Left colon (tissue), 2 donors: ENCODE results near the gene ZFYVE28. TPM values are rescaled to one million over a fixed set of nuclear protein-coding genes. Genes with fewer than 3 reads are reported as not detected.
"Not testable (repeated sequence)": the region's sequence is repeated elsewhere in the genome, so short reads cannot be mapped to it uniquely, and the experiment has no call there.

Source experiments
- ATAC-seq: fragments of 200-7000 bp; cut with Tn5 transposase; one replicate; pipeline ENCODE4 v1.9.1; 2020; ENCODE audit warnings: mild to moderate bottlenecking, moderate library complexity
- DNase-seq, 2 donors: peaks; one replicate each; pipeline ENCODE4 v3.0.0-alpha.2; 2020
- intact Hi-C, 2 donors: fragments of 100-400 bp; cut with DNase I in 1 of 2; cut with micrococcal nuclease in 1 of 2; formaldehyde crosslinking; loops; one replicate each; pipeline versions ENCODE4 v1.11.2 to v1.14.0; 2022; cut with DNase I, micrococcal nuclease
- long read RNA-seq: library from polyadenylated mRNA; unstranded; transcript quantifications from one replicate; pipeline ENCODE4 v2.0.0, GENCODE V29; 2021
- total RNA-seq, 2 donors: library from RNA; stranded (reverse); fragmentation: NEBNext Ultra II Directional; extraction: Animal tissue kit (Norgen Biotek cat#: 25700); gene quantifications; one replicate each; pipeline ENCODE4 v1.2.1, GENCODE V29; 2021
- donor health status: DM: no; HTN: no; CAD: no.
- donor health status: DM: yes; HTN: yes; CAD: no.

ZFYVE28 gene
- 10 to 100 TPM; 31.9 to 48.7 TPM for total RNA-seq
- long read RNA-seq, full-length matches to known transcripts, result 3 of 48 reads
- long read RNA-seq, partial matches to known transcripts, result 16 of 48 reads
- long read RNA-seq, other reads (novel, unspliced or antisense), result 29 of 48 reads

DNA sequence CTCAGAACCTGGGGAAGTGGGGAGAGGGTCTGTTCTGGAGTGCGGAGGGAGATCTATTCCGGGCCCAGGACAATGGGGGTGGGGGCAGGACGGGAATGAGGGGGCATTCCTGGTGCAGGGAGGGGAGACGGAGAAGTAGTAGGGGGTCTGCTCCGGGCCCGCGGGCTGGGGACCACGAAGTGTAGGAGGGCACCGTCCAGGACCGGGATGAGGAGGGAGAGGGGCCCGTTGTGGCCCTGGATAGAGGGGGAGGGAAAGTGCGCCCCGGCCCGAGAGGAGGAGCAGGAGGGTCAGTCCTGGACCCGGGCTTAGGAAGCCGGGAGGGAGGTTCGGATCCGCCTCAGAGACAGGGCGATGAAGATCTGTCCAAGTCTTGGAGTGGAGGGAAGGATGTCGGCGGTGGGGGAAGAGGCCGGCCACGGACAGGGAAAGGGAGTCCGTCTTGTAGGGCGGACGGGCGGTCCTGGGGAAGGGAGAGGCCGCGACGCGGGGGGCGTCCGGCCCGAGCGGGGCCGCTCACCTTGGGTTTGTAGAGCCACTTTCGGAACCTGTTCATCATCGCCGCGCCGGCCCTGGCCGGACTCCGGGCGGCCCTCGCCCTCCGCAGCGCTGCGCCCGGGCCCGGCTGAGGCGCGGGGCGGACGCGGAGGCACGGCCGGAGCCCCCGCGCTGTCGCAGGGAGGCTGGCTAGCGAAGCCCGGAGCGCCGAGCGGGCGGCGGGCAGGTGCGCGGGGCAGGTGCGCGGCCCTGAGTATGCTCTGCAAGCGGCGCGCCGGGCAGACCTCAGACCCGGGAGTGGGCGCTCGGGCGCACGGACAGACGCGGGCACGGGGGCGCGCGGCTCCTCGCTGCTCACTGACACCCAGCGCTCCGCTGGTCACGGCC, at the start of gene ZFYVE28:
Gene ZFYVE28, minus strand, starts transcription at position 881 of the 885 bp plus-strand sequence. Its CDS starts 322 bp downstream, at position 559.
- intact Hi-C loops, result no loop called here
- DNase-seq (peak in 1 of 2 donors; percentile 49), ATAC-seq (no peak)

DNA sequence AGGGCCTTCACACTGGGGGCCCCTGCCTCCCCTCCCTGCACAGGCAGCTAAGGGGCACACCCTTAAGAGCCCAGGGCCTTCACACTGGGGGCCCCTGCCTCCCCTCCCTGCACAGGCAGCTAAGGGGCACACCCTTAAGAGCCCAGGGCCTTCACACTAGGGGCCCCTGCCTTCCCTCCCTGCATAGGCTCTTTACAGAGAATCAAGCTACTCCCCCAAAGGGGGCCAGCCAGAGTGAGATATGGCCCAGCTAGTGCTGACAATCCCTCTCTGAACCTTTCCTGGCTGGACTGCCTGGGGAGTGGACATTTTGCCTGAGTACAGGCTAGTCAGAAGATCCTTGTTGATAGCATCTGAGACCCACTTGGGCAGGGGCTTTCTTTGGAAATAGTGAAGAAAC, 47.1 kb upstream of the ZFYVE28 start:
- DNase-seq, ATAC-seq: not testable (repeated sequence)
- intact Hi-C loops, result loop anchor here in 1 of 2 donors (10.0 kb wide), 1 partner anchor 201 kb away; the partner anchor contains the start of gene MXD4

DNA sequence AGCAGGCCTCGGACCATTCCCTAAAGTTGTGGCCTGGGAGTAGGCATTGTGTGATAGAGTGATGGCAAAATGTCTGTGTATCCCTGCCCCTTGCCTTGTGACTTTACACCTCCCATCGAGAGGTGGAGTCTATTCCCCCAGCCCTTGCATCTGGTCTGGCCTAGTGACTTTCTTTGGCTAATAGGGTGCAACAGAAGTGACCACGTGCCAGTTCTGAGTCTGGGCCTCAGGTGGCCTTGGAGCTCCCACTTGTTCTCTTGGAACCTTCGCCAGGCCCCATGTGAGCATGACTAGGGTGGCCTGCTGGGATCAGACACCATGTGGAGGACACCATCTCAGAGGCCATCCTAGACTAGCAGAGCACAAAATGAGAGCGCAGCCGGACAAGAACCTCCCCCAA, 46.6 kb upstream of the ZFYVE28 start:
- no peak for ATAC-seq
- DNase-seq, result no peak
- intact Hi-C loops, result loop anchor here in 1 of 2 donors (10.0 kb wide), 1 partner anchor 200 kb away; the partner anchor contains the start of gene MXD4

DNA sequence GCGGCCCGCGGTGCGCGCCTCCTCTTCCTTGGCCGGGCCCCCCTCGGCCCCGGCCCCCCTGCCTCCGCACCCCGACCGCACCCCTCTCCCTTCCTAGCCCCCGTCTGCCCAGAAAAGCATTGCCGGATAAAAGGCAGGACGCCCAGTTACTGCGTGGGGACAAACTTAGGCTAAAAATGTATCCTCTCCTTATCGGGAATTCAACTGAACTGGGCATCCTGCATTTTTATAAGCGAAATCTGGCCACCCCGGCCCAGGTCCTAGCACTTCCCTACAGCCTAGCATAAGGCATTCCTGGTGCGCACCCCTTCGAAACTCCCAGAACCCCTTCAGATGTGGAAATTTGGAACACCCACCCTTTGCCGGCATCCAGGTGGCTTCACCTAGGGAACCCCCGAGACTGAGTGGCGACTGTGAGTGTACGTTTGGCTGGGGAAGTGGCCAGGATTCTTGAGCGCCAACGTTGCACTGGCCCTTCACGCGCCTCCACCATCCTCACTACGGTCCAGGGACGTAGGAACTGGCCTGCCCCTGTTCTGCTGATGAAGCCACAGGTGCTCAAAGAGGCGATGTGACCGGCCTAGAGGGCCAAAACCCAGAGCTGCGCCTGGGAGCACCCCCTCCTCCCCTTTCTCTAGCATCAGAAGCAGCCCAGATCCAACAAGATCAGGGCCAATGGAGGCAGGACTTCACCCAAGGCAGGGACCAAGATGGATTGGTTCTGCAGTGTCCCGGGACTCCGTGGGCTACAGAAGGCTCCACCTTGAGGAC, 44.7 kb upstream of the ZFYVE28 start:
- intact Hi-C loops, result loop anchor here (5.0 to 10.0 kb wide), 2 partner anchors 198 to 246 kb away; partner anchors contain the start of gene MXD4 (in 1 of the 2)
- DNase-seq, result no peak
- no peak for ATAC-seq

DNA sequence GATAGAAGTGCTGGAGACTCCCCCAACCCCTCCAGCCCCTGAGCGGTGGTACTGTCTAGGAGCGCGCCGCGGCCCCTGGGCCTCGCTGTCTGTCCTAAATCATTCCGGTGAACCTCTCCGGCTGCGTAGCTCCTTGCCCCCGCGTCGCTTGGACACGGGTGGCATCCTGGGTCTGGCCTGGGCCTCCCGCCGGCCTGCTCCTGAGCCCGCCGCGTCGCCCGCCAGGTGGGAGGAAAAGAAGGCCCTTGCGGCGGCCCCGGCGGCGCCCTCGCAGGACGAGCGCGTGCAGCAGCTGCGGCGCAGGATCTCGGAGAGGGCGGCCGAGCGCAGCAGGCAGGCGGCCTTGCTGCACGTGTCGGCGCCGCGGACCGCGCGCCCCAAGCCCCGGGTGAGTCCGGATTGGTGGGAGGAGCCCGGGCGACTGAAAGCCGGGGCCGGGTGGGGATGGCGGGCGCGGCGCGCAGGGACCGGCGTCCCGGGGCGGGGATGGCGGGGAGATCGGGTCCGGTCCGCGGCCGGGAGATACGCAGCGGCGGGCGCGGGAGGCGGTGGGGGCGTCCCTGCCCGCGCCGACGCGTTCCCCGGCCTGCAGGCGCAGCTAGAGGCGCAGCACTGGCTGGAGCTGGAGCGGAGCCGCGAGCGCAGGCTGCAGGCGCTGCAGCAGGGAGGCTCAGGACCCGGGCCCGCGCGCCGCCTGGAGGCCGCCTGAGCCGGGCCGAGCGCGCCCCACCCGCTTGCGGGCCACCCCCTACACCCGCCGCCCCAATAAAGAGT, 44.0 kb upstream of the ZFYVE28 start:
- ATAC-seq, result peak; percentile 92
- DNase-seq, result peak; percentile 49 to 70
- intact Hi-C loops, result loop anchor here (5.0 to 10.0 kb wide), 2 partner anchors 198 to 245 kb away; partner anchors contain the start of gene MXD4 (in 1 of the 2)

DNA sequence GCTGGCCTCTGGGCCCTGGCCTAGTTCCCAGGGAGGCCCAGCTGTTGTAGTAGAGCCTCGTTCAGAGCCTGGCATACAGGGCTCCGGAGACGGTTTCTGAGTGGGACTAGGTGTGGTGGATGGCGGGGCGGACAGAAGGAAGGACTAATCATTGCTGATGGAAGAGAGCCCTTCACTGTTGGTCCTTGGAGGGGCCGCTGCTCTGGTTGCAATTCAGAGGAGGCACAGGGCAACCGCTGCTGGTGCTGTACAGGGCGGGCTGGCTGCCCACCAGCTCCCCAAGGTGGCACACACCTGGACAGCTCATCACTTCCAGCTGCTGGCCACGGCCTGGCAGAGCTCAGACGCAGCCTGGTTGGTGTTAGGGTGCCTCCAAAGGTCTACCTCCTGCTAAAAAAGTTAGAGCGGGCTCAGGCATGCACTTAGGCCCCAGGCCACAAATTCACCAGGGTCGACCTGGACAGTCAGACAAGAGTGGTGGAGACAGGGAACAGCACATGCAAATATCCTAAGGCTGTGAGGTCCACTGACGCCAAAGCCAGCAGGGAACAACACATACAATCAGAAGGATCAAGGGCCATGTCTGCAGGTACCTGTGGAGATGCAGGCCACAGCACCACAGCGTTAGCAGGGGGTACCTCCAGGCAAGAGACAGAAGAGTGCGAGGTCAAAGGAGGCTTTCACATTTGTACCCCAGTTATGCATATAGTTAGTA, 43.0 kb upstream of the ZFYVE28 start:
- intact Hi-C loops, result loop anchor here (5.0 to 10.0 kb wide), 2 partner anchors 197 to 244 kb away; partner anchors contain the start of gene MXD4 (in 1 of the 2)
- ATAC-seq (no peak), DNase-seq (no peak)

DNA sequence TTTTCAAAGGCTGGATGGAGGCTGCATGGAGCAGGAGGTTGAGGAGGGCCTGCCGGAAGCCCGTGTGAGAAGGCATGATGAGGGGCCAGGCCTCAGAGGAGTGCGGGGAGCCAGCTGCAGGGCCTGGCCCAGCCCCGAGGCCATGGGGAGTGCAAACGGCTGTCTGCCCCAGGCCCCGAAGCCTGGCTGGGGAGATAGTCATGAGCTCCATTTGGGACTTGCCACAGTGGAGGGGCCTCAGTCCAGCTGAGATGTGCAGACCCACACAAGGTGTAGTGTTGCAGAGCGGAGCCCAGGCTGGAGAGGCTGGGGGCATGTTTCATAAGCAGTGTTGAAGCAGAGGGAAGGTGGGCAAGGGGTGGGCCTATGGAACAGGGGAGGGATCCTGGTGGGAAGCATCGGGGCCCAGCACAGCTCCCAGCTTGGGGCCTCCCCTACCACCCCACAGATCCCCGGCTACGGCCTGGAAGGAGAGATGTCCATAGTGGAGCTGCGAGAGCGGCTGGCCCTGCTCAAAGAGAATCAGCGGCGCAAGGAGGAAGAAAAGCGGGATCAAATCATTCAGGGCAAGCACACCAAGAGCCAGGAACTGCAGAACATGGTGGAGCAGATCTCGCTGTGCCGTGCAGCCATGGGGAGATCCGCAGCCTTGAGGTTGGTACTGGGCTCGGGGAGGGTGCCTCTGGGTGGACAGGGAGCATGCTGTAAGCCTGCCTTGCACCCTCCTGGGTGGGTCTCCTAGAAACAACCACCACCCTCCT, 41.3 kb upstream of the ZFYVE28 start:
- no peak for ATAC-seq
- intact Hi-C loops, result loop anchor here (5.0 to 10.0 kb wide), 2 partner anchors 195 to 242 kb away; partner anchors contain the start of gene MXD4 (in 1 of the 2)

DNA sequence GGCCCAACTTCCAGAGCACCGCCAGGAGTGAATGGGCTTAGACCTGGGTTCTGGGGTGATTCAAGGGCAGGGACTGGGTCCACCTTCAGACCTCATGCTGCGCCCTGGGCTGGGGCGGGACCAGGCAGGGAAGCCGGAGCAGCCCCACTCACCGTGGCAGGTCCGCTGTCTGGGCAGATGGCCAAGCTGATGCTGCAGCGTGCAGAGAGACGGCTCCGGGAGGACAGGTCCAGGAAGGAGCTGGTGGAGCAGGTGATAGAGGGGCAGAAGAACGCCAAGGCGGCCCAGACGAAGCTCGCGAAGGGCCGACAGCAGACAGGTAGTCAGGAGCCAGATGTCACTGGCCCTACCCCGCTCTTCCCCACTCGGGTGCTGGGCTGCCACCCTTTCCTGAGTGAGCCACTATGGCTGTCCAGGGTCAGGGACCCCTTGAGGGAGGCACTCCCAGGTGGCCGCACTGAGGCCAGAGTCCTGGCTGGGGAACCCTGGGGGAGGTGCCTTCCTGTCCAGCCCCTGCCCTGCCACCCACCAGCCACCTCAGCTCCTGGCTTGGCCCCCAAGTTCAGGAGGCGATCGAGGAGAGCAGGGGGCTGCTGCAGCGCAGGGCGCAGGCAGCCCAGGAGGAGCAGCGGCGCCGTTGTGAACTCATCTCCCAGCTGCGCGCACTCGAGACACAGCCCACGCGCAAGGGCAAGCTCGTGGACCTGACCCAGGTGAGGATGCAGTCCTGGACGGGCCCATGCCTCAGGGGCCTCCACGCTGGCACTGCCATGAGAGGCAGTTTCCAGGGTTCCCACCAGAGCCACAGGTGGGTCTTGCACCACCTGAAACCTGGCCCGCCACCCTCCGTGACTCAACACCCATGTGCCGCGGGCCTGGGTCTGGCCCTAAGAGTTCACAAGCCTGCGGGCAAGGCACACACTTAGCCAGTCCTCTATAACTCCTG, 40.4 kb upstream of the ZFYVE28 start:
- DNase-seq (no peak), ATAC-seq (no peak)
- intact Hi-C loops, result no loop called here

More for the DNA sequence above, 41.3 kb upstream of the ZFYVE28 start:
- DNase-seq, result no peak

DNA sequence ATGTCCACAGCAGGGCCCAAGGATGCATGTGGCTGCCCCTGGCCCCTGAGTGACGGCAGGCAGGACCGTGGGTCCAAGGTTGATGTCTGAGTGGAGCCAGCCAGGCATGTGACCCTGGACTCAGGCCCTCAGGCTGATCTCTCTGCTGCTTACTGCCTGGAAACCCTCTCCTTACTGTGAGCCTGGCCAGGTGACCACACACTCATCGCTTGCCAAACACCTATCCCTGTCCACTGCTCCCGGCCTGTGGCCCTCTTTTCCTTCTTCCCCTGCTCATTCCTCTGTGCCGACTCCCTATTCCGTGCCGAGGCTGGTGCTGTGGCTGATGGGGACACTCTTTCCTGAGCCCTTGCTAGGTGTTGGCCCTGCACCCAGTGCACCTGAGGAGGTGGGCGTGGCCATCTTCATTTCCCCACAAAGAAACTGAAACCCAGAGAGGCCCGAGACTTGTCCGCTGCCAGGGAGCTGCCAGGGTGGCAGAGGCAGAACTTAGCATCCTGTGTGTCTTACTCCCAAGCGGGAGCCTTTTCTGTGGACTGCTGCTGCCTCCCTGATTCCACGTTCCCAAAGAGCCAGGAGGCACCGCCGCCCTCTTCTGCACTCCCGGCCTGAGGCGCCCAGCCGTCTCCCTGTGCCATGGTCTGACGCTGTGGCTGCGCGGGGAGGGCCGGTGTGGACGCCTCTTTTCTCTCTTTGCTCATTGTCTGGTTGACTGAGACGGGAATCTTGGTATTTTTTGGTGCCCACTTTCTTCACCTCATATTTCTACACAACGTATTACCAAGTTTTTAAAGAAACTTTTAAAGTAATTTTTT, 39.2 kb upstream of the ZFYVE28 start:
- peak; percentile 30 for ATAC-seq
- DNase-seq, result no peak
- intact Hi-C loops, result no loop called here

DNA sequence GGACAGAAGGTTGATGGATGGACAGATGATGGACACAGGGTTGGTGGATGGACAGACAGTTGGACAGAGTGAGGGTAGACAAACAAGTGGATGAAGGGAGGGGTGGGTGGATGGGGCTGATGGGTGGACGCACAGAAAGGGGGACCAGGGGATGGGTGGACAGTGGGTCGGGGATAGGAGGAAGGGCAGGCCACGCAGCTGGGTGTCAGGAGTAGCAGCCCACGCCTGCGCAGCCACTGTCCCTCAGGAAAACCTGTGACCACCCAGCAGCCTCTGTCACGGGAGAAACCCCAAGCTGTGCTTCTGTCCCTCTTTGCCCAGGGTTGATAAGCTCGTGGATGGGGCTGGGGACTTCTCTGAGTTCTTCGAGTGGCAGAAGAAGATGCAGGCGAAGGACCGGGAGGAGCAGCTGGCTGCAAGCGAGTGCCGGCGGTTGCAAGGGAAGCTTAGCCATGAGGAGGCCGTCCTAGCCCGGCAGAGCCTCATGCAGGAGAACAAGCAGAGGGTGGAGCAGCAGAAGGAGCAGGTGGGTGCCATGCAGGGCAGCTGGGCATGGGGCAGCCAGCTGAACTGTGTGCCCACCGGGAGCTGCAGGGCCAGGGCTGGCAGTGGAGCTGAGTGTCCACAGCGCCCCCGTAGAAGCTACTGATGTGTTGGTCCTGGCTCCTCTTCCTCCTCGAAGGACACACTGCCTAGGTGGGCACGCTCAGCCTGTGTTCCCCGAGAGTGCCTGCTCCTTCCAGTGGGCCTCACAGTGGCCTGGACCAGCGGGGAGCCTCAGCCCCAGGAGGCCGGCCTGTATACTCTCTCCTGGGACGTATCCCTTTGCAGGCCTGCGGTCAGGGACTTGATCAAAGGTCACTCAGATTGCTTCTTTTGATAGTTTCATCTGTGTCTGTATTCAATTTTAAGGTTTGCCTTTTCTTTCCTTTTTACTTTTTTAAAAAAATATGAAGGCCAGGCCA, 33.7 kb upstream of the ZFYVE28 start:
- ATAC-seq, result no peak
- intact Hi-C loops, result no loop called here
- no peak for DNase-seq

DNA sequence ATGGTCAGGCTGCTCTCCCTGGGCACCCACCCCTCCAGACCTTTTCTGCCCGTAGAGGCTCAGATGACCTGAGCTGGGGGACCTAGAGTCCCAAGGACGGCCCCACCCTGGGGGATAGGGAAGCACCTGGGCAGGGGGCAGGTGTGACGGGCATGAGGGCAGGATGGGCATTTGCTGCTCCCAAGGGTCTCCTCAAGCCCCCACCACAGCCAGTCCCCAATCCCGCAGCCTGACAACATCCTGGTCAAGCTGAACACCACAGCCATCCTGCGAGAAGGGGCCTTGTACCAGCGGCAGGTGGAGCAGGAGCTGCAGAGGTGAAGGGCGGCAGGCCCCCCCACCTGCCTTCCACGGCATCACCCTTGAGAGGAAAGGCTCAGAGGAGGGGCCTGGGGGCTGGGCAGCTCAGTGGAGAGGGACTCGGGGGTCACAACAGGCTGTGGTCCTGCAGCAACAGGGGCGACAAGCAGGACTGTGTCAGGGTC, 32.6 kb upstream of the ZFYVE28 start:
- no peak for DNase-seq
- intact Hi-C loops, result no loop called here
- ATAC-seq, result no peak

DNA sequence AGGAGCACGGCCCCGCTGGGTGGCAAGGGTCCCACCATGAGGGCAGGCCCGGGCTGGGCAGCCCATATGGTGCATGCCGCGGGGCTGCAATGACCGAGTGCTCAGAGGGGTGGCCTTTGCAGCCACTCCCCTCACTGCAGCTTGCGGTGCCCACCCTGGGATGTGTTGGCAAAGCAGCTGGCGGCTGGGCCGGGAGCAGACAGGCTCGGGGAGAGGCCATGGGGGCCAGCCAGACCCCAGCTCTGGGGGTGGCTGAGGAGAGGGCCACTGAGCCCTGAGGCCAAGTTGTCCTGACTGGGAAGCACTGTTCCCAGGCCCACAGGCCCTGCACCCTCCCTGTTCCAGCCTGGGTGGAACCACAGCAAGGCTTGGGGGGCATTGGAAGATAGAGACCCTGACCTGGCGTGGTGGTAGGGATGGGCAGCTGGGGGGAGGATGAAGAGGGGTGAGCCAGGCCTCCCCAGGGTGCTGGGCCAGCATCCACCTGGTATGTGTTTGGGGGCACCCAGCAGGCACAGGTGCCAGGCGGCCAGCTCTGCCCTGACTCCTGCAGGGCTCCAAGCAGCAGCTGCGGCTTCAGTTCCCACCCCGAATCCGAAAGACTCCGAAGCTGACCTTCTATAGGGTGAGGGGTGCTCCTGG, 32.1 kb upstream of the ZFYVE28 start:
- ATAC-seq, result no peak
- intact Hi-C loops, result no loop called here
- no peak for DNase-seq
